ENCODE data around the gene ZNF761.
"Not testable (repeated sequence)": the region's sequence is repeated elsewhere in the genome, so short reads cannot be mapped to it uniquely, and the experiment has no call there.

Gene ZNF761

GRCh38 chr19:53431399-53432087 lies at the start of gene ZNF761:
Gene ZNF761, plus strand, starts transcription at chr19:53431984. Its CDS starts 15,285 bp downstream, at chr19:53447269.
- peak; percentile 65 for DNase-seq (ENCODE audit: low spot score)

GRCh38 chr19:53388168-53388567 lies 43.6 kb upstream of the ZNF761 start:
- DNase-seq (ENCODE audit: low spot score) = no peak

GRCh38 chr19:53388904-53389303 lies 42.9 kb upstream of the ZNF761 start:
- DNase-seq (ENCODE audit: low spot score) = no peak

- DNase-seq (ENCODE audit: low spot score) = no peak
Observed at GRCh38 chr19:53389571-53389970, 42.2 kb upstream of the ZNF761 start.

- DNase-seq (ENCODE audit: low spot score) = no peak
Observed at GRCh38 chr19:53389978-53390377, 41.8 kb upstream of the ZNF761 start.

- peak; percentile 31 for DNase-seq (ENCODE audit: low spot score)
Observed at GRCh38 chr19:53394522-53394973, 37.2 kb upstream of the ZNF761 start.

GRCh38 chr19:53394974-53395839 lies 36.6 kb upstream of the ZNF761 start, which contains the start of gene ZNF765:
Gene ZNF765, plus strand, starts transcription at chr19:53395149. Its CDS starts 2,867 bp downstream, at chr19:53398016.
- peak; percentile 78 for DNase-seq (ENCODE audit: low spot score)

- not testable (repeated sequence) for DNase-seq (ENCODE audit: low spot score)
Observed at GRCh38 chr19:53395840-53396524, 35.8 kb upstream of the ZNF761 start.

GRCh38 chr19:53396525-53396868 lies 35.3 kb upstream of the ZNF761 start:
- no peak for DNase-seq (ENCODE audit: low spot score)

- not testable (repeated sequence) for DNase-seq (ENCODE audit: low spot score)
Observed at GRCh38 chr19:53397918-53398317, 33.9 kb upstream of the ZNF761 start.

GRCh38 chr19:53409505-53410204 lies 22.1 kb upstream of the ZNF761 start:
- no peak for DNase-seq (ENCODE audit: low spot score)

GRCh38 chr19:53420520-53421315 lies 11.1 kb upstream of the ZNF761 start:
- not testable (repeated sequence) for DNase-seq (ENCODE audit: low spot score)

GRCh38 chr19:53422551-53422950 lies 9.2 kb upstream of the ZNF761 start:
- DNase-seq (ENCODE audit: low spot score) = no peak

GRCh38 chr19:53423074-53423473 lies 8.7 kb upstream of the ZNF761 start:
- DNase-seq (ENCODE audit: low spot score) = not testable (repeated sequence)

GRCh38 chr19:53423680-53424079 lies 8.1 kb upstream of the ZNF761 start:
- not testable (repeated sequence) for DNase-seq (ENCODE audit: low spot score)

- peak; percentile 21 for DNase-seq (ENCODE audit: low spot score)
Observed at GRCh38 chr19:53424968-53425597, 6.7 kb upstream of the ZNF761 start.

- no peak for DNase-seq (ENCODE audit: low spot score)
Observed at GRCh38 chr19:53432088-53432661, 391 bp downstream of the ZNF761 start.

- DNase-seq (ENCODE audit: low spot score) = not testable (repeated sequence)
Observed at GRCh38 chr19:53443809-53444208, 12.0 kb downstream of the ZNF761 start.

GRCh38 chr19:53447196-53447595 lies 15.4 kb downstream of the ZNF761 start:
- not testable (repeated sequence) for DNase-seq (ENCODE audit: low spot score)

- DNase-seq (ENCODE audit: low spot score) = no peak
Observed at GRCh38 chr19:53455828-53456227, 24.0 kb downstream of the ZNF761 start.

Measured in HuH-7.5 (cell line).